Mesenchymal stem cell (in vitro differentiated cells and primary cell): Measurements from ENCODE around the gene COX11.
A peak's percentile ranks its signal among the peaks of the same experiment; 100 is the strongest.

Source experiments
- DNase-seq: peaks from one replicate; pipeline ENCODE4 v3.0.0-alpha.2; 2013
- H2AFZ ChIP-seq: one replicate; pipeline ENCODE4 v1.6.1; 2013; ENCODE audit warnings: low read depth, mild to moderate bottlenecking, control low read depth, inconsistent platforms, low read length, moderate library complexity
- H2AK5ac ChIP-seq: 2 replicates; pipeline ENCODE4 v1.6.1; 2013; ENCODE audit warnings: low read length, moderate library complexity, mild to moderate bottlenecking, inconsistent platforms; ENCODE audit not compliant: severe bottlenecking
- H2BK120ac ChIP-seq: one replicate; pipeline ENCODE4 v1.6.1; 2013; ENCODE audit warnings: low read depth, mild to moderate bottlenecking, inconsistent platforms, low read length, moderate library complexity
- H2BK12ac ChIP-seq, 2 experiments: one replicate each; pipeline ENCODE4 v1.6.1; 2013; ENCODE audit warnings: inconsistent platforms in 2 of 2, low read length in 2 of 2, mild to moderate bottlenecking in 2 of 2, moderate library complexity in 2 of 2, control low read depth in 1 of 2
- H2BK15ac ChIP-seq: one replicate; pipeline ENCODE4 v1.6.1; 2013; ENCODE audit warnings: mild to moderate bottlenecking, low read depth, inconsistent platforms; ENCODE audit not compliant: poor library complexity, severe bottlenecking
- H2BK5ac ChIP-seq: 2 replicates; pipeline ENCODE4 v1.6.1; 2013; ENCODE audit warnings: low read depth, mild to moderate bottlenecking, low read length, control low read depth, inconsistent platforms; ENCODE audit not compliant: poor library complexity, severe bottlenecking
- H3K14ac ChIP-seq, 2 experiments: one replicate each; pipeline ENCODE4 v1.6.1; 2013; ENCODE audit warnings: inconsistent platforms in 2 of 2, low read length in 2 of 2, control low read depth in 1 of 2, mild to moderate bottlenecking in 1 of 2, moderate library complexity in 1 of 2
- H3K18ac ChIP-seq, 2 experiments: one replicate each; pipeline ENCODE4 v1.6.1; 2013; ENCODE audit warnings: inconsistent platforms in 2 of 2, low read length in 2 of 2, control low read depth in 1 of 2, low read depth in 1 of 2, mild to moderate bottlenecking in 1 of 2
- H3K23ac ChIP-seq, 2 experiments: one replicate each; pipeline ENCODE4 v1.6.1; 2013; ENCODE audit warnings: inconsistent platforms in 2 of 2, low read length in 2 of 2, mild to moderate bottlenecking in 2 of 2, moderate library complexity in 2 of 2, control low read depth in 1 of 2
- H3K27ac ChIP-seq: 2 replicates; pipeline ENCODE4 v1.5.1; 2013; ENCODE audit warnings: mild to moderate bottlenecking, moderate library complexity, low read length, control low read depth, inconsistent platforms; ENCODE audit not compliant: poor library complexity, severe bottlenecking
- H3K27me3 ChIP-seq, 2 experiments: 2 replicates each; pipeline versions ENCODE4 v1.6.1 to v1.7.0; 2013; ENCODE audit warnings: low read length in 2 of 2, mild to moderate bottlenecking in 2 of 2, moderate library complexity in 2 of 2, control low read depth in 1 of 2, inconsistent platforms in 1 of 2; ENCODE audit not compliant: control insufficient read depth in 1 of 2, insufficient read depth in 1 of 2
- H3K36me3 ChIP-seq, 2 experiments: 2 replicates each; pipeline versions ENCODE4 v1.6.1 to v1.7.0; 2013; ENCODE audit warnings: low read length in 2 of 2, control low read depth in 1 of 2, inconsistent platforms in 1 of 2, low read depth in 1 of 2, mild to moderate bottlenecking in 1 of 2; ENCODE audit not compliant: insufficient read depth in 2 of 2, control insufficient read depth in 1 of 2
- H3K4ac ChIP-seq, 2 experiments: one replicate each; pipeline ENCODE4 v1.6.1; 2013; ENCODE audit warnings: inconsistent platforms in 2 of 2, low read length in 2 of 2, mild to moderate bottlenecking in 2 of 2, moderate library complexity in 2 of 2, control low read depth in 1 of 2, low read depth in 1 of 2
- H3K4me1 ChIP-seq: 2 replicates; pipeline ENCODE4 v1.6.1; 2013; ENCODE audit warnings: low read depth, low read length, control low read depth; ENCODE audit not compliant: control insufficient read depth, insufficient read depth
- H3K4me2 ChIP-seq: 2 replicates; pipeline ENCODE4 v1.6.1; 2013; ENCODE audit warnings: low read length, mild to moderate bottlenecking, inconsistent platforms; ENCODE audit not compliant: poor library complexity, severe bottlenecking
- H3K4me3 ChIP-seq, 2 experiments: 2 replicates each; pipeline versions ENCODE4 v1.5.1 to v1.7.0; 2013; ENCODE audit warnings: low read length in 2 of 2, mild to moderate bottlenecking in 2 of 2, control low read depth in 1 of 2, low read depth in 1 of 2; ENCODE audit not compliant: insufficient read depth in 1 of 2
- H3K79me1 ChIP-seq: replicated peaks from 2 replicates; pipeline ENCODE4 v1.6.1; 2013; ENCODE audit warnings: mild to moderate bottlenecking, control low read depth, low read length, inconsistent platforms; ENCODE audit not compliant: poor library complexity, severe bottlenecking
- H3K9ac ChIP-seq: 2 replicates; pipeline ENCODE4 v1.7.0; 2013; ENCODE audit warnings: mild to moderate bottlenecking, low read length, moderate library complexity
- H3K9me3 ChIP-seq: 2 replicates; pipeline ENCODE4 v1.7.0; 2013; ENCODE audit warnings: mild to moderate bottlenecking, low read length; ENCODE audit not compliant: control insufficient read depth
- H4K8ac ChIP-seq: one replicate; pipeline ENCODE4 v1.6.1; 2013; ENCODE audit warnings: inconsistent platforms, mild to moderate bottlenecking, low read length, moderate library complexity
- H4K91ac ChIP-seq: one replicate; pipeline ENCODE4 v1.6.1; 2013; ENCODE audit warnings: mild to moderate bottlenecking, low read length, inconsistent platforms
- WGBS: methylation state at CpG from one replicate; pipeline ENCODE4 v1.1.7; 2013; ENCODE audit warnings: mixed read lengths; 5-methylcytosine and 5-hydroxymethylcytosine counted together

COX11 gene

GRCh38 chr17:54945231-54945630 lies 23.2 kb downstream of the COX11 start:
- Histone ChIP-seq H2AFZ (no peak overlapping the region), H3K4me1 (peaks cover 4% of the 10 kb centered on the region), H3K79me1 (peaks cover 5% of the 10 kb centered on the region), H2BK15ac (no peak overlapping the region), H2AK5ac (no peak overlapping the region), H3K14ac (no peak overlapping the region), H4K8ac (no peak overlapping the region), H2BK12ac (no peak overlapping the region), H4K91ac (no peak overlapping the region), H3K4me3 (no peak overlapping the region), H3K18ac (no peak overlapping the region), H3K9me3 (no peaks in the 10 kb centered on the region), H2BK120ac (no peak overlapping the region), H3K27ac (peak overlapping the region; percentile 60), H3K9ac (no peak overlapping the region), H3K36me3 (peaks cover 0 to 11% of the 10 kb centered on the region in 2 experiments), H2BK5ac (no peak overlapping the region), H3K4me2 (no peak overlapping the region), H3K4ac (no peak overlapping the region), H3K23ac (no peak overlapping the region), H3K27me3 (no peaks in the 10 kb centered on the region)
- no CpG with 5 or more reads among the region's 1 CpG for WGBS
- DNase-seq: no peak

- Histone ChIP-seq H2BK120ac (no peak overlapping the region), H3K18ac (no peak overlapping the region), H3K4me1 (peaks cover 4% of the 10 kb centered on the region), H4K8ac (no peak overlapping the region), H2AFZ (no peak overlapping the region), H3K23ac (no peak overlapping the region), H3K4ac (no peak overlapping the region), H3K4me3 (no peak overlapping the region), H3K79me1 (peaks cover 5% of the 10 kb centered on the region), H3K27me3 (no peaks in the 10 kb centered on the region), H3K4me2 (no peak overlapping the region), H3K14ac (no peak overlapping the region), H2AK5ac (no peak overlapping the region), H4K91ac (no peak overlapping the region), H3K27ac (peak overlapping the region; percentile 60), H2BK5ac (no peak overlapping the region), H3K9me3 (no peaks in the 10 kb centered on the region), H2BK15ac (no peak overlapping the region), H3K9ac (no peak overlapping the region), H3K36me3 (peaks cover 0 to 11% of the 10 kb centered on the region in 2 experiments), H2BK12ac (no peak overlapping the region)
- 74% methylated on average over 1 of the region's 1 CpG for WGBS
- peak; percentile 26 for DNase-seq
Measured at GRCh38 chr17:54944796-54945195, 23.7 kb downstream of the COX11 start.

GRCh38 chr17:54941285-54941684 lies 27.2 kb downstream of the COX11 start:
- DNase-seq: no peak
- H3K27me3 ChIP-seq: no peaks in the 10 kb centered on the region
- H3K4me2 ChIP-seq: no peak overlapping the region
- H3K36me3 ChIP-seq: peaks cover 0 to 13% of the 10 kb centered on the region in 2 experiments
- 100% methylated on average over 1 of the region's 1 CpG for WGBS
- peaks cover 2% of the 10 kb centered on the region for H3K79me1 ChIP-seq
- H2AFZ ChIP-seq: no peak overlapping the region
- H3K18ac ChIP-seq: no peak overlapping the region
- H2BK5ac ChIP-seq: no peak overlapping the region
- no peak overlapping the region for H3K9ac ChIP-seq
- no peak overlapping the region for H2AK5ac ChIP-seq
- H3K27ac ChIP-seq: no peak overlapping the region
- H4K91ac ChIP-seq: no peak overlapping the region
- no peak overlapping the region for H3K4ac ChIP-seq
- no peak overlapping the region for H3K14ac ChIP-seq
- no peak overlapping the region for H2BK120ac ChIP-seq
- no peak overlapping the region for H4K8ac ChIP-seq
- no peak overlapping the region for H2BK12ac ChIP-seq
- no peaks in the 10 kb centered on the region for H3K4me1 ChIP-seq
- H3K9me3 ChIP-seq: no peaks in the 10 kb centered on the region
- H2BK15ac ChIP-seq: no peak overlapping the region
- H3K4me3 ChIP-seq: no peak overlapping the region
- H3K23ac ChIP-seq: no peak overlapping the region

GRCh38 chr17:54937426-54937825 lies 31.0 kb downstream of the COX11 start:
- no peak overlapping the region for H4K8ac ChIP-seq
- H2BK15ac ChIP-seq: no peak overlapping the region
- H3K27ac ChIP-seq: no peak overlapping the region
- H3K23ac ChIP-seq: no peak overlapping the region
- H2AFZ ChIP-seq: no peak overlapping the region
- no peak overlapping the region for H3K18ac ChIP-seq
- H3K4me1 ChIP-seq: no peaks in the 10 kb centered on the region
- no peak overlapping the region for H2BK5ac ChIP-seq
- no peak overlapping the region for H2BK12ac ChIP-seq
- no peak overlapping the region for H4K91ac ChIP-seq
- H3K4ac ChIP-seq: no peak overlapping the region
- peaks cover 5% of the 10 kb centered on the region for H3K79me1 ChIP-seq
- no peak overlapping the region for H3K14ac ChIP-seq
- H3K4me3 ChIP-seq: no peak overlapping the region
- H3K9ac ChIP-seq: no peak overlapping the region
- H3K9me3 ChIP-seq: no peaks in the 10 kb centered on the region
- WGBS: 92% methylated on average over 1 of the region's 1 CpG
- H3K4me2 ChIP-seq: no peak overlapping the region
- H3K27me3 ChIP-seq: no peaks in the 10 kb centered on the region
- peaks cover 0 to 16% of the 10 kb centered on the region in 2 experiments for H3K36me3 ChIP-seq
- H2BK120ac ChIP-seq: no peak overlapping the region
- DNase-seq: no peak
- no peak overlapping the region for H2AK5ac ChIP-seq
